ENCODE measurements around the gene KIAA1671.
A peak's percentile ranks its signal among the peaks of the same experiment; 100 is the strongest.

The KIAA1671 gene

DNA sequence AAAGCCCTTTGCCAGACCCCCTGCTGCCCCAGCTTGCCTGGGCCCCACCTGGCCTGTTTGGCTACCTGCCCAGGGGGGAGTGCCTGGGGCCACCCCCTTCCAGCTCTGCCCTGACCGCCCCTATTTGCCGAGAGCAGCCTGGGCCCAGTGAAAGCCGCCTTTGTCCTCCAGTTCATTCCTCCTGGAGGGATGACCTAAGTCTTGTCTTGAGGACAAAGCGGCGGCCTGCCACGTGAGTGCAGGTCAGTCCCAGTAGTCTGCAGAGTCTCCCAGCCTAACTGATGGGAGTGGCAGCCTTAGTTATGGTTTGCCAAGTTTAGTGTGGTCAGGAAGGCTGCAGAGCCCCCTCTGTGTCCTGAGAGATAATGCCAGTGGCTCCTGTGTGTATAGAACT lies 131.3 kb downstream of the KIAA1671 start:
- H3K27me3 ChIP-seq (ENCODE audit: insufficient read depth, low read depth): no peaks in the 10 kb centered on the region
- H3K79me2 ChIP-seq (ENCODE audit: insufficient read depth, low read depth): no peaks in the 10 kb centered on the region
- no peak overlapping the region for H3K4me2 ChIP-seq
- TF ChIP-seq, protein P1, sequence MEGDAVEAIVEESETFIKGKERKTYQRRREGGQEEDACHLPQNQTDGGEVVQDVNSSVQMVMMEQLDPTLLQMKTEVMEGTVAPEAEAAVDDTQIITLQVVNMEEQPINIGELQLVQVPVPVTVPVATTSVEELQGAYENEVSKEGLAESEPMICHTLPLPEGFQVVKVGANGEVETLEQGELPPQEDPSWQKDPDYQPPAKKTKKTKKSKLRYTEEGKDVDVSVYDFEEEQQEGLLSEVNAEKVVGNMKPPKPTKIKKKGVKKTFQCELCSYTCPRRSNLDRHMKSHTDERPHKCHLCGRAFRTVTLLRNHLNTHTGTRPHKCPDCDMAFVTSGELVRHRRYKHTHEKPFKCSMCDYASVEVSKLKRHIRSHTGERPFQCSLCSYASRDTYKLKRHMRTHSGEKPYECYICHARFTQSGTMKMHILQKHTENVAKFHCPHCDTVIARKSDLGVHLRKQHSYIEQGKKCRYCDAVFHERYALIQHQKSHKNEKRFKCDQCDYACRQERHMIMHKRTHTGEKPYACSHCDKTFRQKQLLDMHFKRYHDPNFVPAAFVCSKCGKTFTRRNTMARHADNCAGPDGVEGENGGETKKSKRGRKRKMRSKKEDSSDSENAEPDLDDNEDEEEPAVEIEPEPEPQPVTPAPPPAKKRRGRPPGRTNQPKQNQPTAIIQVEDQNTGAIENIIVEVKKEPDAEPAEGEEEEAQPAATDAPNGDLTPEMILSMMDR (conservative IDR thresholded peaks at IDR 0.05; ENCODE audit: low read depth, low read length): no peak
- no peaks in the 10 kb centered on the region for H3K36me3 ChIP-seq (ENCODE audit: insufficient read depth)
- no peak overlapping the region for H3K9ac ChIP-seq
- H3K4me1 ChIP-seq (ENCODE audit: low read depth, poor library complexity, severe bottlenecking): peaks cover 15% of the 10 kb centered on the region
- no peak overlapping the region for H3K4me3 ChIP-seq (IDR thresholded peaks at IDR 0.05; ENCODE audit: insufficient read depth, low read depth, low read length)
- no peak overlapping the region for H3K27ac ChIP-seq
- H4K20me1 ChIP-seq (ENCODE audit: insufficient read depth): no peaks in the 10 kb centered on the region
- no peak overlapping the region for H2AFZ ChIP-seq (ENCODE audit: low read depth)

DNA sequence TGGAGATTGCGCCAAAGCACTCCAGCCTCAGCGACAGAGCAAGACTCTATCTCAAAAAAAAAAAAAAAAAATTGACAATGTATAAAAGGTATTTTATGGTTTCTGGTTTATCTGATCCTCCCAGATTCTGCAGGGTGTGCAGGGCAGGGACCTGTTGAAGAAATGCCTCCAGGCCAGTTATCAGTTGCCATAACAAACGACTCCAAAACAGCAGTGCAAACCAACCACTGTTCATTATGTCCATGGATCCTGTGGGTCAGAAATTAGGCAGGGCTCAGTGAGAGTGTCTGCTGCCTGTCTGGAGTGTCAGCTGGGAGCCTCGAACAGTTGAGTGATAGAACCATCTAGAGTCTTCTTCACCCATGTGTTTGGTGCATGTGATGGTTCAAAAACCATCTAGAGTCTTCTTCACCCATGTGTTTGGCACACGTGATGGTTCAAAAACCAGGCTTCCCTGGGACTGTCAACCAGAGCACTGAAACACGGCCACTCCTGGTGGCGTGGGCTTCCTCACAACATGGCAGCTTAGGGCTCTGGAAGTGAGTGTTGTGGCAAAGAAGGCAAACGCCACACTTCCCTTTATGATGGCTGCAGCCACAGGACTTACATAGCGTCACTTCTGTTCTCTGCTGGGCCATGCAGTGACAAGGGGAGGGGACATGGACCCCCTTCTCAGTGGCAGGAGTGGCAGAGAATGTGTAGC lies 132.0 kb downstream of the KIAA1671 start:
- H3K79me2 ChIP-seq (ENCODE audit: insufficient read depth, low read depth): no peaks in the 10 kb centered on the region
- H3K4me1 ChIP-seq (ENCODE audit: low read depth, poor library complexity, severe bottlenecking): peaks cover 15% of the 10 kb centered on the region
- TF ChIP-seq, protein P1 (conservative IDR thresholded peaks at IDR 0.05; ENCODE audit: low read depth, low read length): no peak
- H3K9ac ChIP-seq: no peak overlapping the region
- no peaks in the 10 kb centered on the region for H4K20me1 ChIP-seq (ENCODE audit: insufficient read depth)
- H3K27ac ChIP-seq: no peak overlapping the region
- no peak overlapping the region for H2AFZ ChIP-seq (ENCODE audit: low read depth)
- H3K36me3 ChIP-seq (ENCODE audit: insufficient read depth): no peaks in the 10 kb centered on the region
- no peak overlapping the region for H3K4me2 ChIP-seq
- H3K27me3 ChIP-seq (ENCODE audit: insufficient read depth, low read depth): no peaks in the 10 kb centered on the region
- no peak overlapping the region for H3K4me3 ChIP-seq (IDR thresholded peaks at IDR 0.05; ENCODE audit: insufficient read depth, low read depth, low read length)

DNA sequence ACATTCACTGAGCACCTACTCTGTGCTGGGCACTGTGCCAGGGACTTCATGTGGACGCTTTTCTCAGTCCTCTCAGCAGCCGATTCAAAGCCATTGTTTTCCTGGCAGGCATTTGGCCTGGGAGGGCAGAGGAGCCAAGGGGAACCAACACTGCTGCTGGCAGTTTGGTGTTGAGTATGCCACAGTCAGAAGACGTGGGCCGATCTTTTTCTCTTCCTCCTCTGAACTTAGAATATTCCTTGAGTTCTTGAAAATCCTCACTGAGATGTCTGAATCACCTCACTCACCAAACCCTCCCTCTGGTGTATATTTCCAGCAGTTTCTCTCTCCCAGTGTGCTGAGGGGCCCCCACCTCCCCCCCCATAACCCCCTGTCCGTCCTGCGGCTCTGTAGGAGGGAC lies 132.6 kb downstream of the KIAA1671 start:
- Histone ChIP-seq H3K4me2 (no peak overlapping the region), H3K79me2 (ENCODE audit: insufficient read depth, low read depth) (no peaks in the 10 kb centered on the region), H3K4me3 (IDR thresholded peaks at IDR 0.05; ENCODE audit: insufficient read depth, low read depth, low read length) (no peak overlapping the region), H3K27ac (no peak overlapping the region), H3K27me3 (ENCODE audit: insufficient read depth, low read depth) (no peaks in the 10 kb centered on the region), H3K9ac (no peak overlapping the region), H2AFZ (ENCODE audit: low read depth) (no peak overlapping the region), H3K36me3 (ENCODE audit: insufficient read depth) (no peaks in the 10 kb centered on the region), H4K20me1 (ENCODE audit: insufficient read depth) (no peaks in the 10 kb centered on the region), H3K4me1 (ENCODE audit: low read depth, poor library complexity, severe bottlenecking) (peaks cover 15% of the 10 kb centered on the region)
- TF ChIP-seq, protein P1 (conservative IDR thresholded peaks at IDR 0.05; ENCODE audit: low read depth, low read length): no peak

DNA sequence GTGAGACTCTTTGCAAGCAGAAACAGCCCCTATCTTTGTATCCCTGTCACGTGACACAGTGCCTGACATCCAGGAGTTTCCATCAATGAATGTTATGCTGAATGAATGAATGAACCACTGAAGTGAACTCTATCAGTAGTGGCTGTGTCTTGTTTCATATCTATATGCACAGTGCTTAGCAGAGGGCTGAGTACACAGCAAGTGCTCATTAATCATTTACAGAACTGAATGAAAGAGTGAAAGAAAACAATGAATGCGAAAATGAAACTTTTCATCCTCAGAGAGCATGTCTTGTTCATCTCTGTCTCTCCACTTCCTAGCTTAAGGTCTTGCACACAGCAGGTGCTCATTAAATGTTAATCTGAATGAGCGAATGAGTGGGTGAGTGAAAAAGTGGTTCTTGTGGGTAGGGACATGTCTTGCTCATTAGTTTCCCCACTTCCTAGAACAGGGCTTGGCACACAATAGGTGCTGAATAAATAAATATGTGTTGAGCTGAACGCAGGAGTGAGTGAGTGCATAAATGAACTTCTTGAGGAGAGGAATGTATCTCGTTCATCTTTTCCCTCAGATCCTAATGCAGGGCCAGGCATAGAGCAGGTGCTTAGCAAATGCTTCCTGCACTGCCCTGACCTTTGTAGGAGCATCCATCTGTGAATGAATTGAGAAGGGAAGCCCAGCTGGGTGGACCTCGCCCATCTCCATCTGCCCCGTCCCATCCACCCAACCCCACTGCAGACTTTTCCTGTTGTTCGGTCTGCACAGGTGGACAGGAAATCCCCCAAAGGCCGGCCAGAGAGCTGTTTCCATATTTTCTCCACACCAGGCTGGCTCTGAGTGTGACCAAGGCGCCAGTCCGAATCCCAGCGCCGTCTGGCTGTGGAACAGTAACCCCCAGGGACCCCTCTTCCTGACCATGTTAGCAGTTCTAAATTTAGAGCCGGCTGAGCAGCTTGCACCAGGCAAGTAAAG lies 133.7 kb downstream of the KIAA1671 start:
- Histone ChIP-seq H3K79me2 (ENCODE audit: insufficient read depth, low read depth) (no peaks in the 10 kb centered on the region), H3K27me3 (ENCODE audit: insufficient read depth, low read depth) (no peaks in the 10 kb centered on the region), H3K36me3 (ENCODE audit: insufficient read depth) (no peaks in the 10 kb centered on the region), H3K4me1 (ENCODE audit: low read depth, poor library complexity, severe bottlenecking) (peaks cover 15% of the 10 kb centered on the region), H3K4me3 (IDR thresholded peaks at IDR 0.05; ENCODE audit: insufficient read depth, low read depth, low read length) (no peak overlapping the region), H2AFZ (ENCODE audit: low read depth) (no peak overlapping the region), H3K9ac (no peak overlapping the region), H3K27ac (no peak overlapping the region), H4K20me1 (ENCODE audit: insufficient read depth) (no peaks in the 10 kb centered on the region), H3K4me2 (0 out of 2 replicates have a peak overlapping the region, but pooled peaks have one; percentile 33)
- TF ChIP-seq, protein P1 (conservative IDR thresholded peaks at IDR 0.05; ENCODE audit: low read depth, low read length): no peak

Measured in KMS-11 (cell line).